Right ventricle myocardium inferior (tissue), 1 donor: ENCODE measurements around the gene PNMA8B. TPM values are rescaled to one million over a fixed set of nuclear protein-coding genes. Genes with fewer than 3 reads are reported as not detected.
A peak's percentile ranks its signal among the peaks of the same experiment; 100 is the strongest.

Source experiments
- ATAC-seq: fragments of 200-7000 bp; cut with Tn5 transposase; one replicate; pipeline ENCODE4 v1.9.1; 2020; ENCODE audit warnings: mild to moderate bottlenecking, moderate library complexity
- DNase-seq: peaks from one replicate; pipeline ENCODE4 v3.0.0; 2021; ENCODE audit errors: missing footprints
- intact Hi-C: fragments of 100-400 bp; cut with DNase I; formaldehyde crosslinking; loops from one replicate; pipeline ENCODE4 v1.11.0; 2022
- total RNA-seq: library from RNA; stranded (reverse); fragmentation: NEBNext Ultra II Directional; extraction: Animal tissue kit (Norgen Biotek cat#: 25700); gene quantifications from one replicate; pipeline ENCODE4 v1.2.1, GENCODE V29; 2021
- donor health status: DM: no; HTN: yes; CAD: no; lungs with severe emphysema.

The PNMA8B gene
- total RNA-seq, 1 donor from 2014 or later: 0.68 TPM

DNA sequence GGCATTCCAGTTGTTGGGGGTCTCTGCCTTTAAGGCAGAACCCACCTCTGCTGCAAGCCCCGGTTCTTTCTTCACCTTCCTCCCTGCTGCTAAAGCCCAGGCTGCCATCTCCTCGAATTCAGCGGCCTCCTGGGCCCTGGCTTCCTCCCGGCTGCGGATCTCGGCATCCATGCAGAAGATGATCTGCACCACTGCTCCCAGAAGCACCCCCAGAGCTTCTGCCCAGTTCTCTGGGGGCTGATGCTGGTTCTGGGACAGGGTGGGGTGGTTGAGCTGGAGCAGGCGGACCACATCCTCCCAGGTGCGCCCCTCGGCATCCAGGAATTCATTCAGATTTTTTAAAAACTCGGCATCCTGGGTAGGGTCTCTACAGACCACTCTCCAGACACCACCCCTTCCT, 25.3 kb downstream of the PNMA8B start:
- intact Hi-C loops: no loop called here
- ATAC-seq (no peak), DNase-seq (no peak)

DNA sequence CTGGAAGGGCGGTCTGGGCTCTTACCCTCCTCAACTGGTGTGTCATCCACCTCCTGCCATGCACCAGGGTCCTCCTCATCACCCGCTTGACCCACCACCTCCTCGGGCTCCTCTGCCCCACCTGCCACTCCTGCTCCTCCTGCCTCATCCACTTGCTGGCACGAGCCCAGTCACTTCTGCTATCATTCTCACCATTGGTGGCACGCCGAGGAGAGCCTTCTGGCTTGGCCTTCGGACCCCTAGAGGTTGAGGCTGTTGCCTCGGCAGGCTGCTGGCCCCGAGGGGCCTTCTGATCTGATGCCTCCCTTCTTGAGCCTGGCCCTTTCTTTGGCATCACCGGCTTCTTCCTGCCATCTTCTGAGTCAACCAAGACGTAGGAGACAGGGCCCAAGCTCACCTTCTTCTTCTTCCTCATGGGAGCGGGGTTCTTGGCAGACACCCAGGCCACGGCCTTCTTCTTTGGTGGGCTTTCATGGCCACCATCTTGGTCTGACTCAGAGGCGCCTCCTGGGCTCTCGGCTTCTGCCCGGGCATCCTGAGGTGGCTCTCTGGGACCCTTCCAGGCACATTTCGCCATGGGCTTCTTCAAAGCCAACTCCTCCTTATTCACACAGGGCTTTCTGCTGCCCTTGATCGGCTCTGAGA, 26.0 kb downstream of the PNMA8B start:
- ATAC-seq: no peak
- intact Hi-C loops: no loop called here
- no peak for DNase-seq

DNA sequence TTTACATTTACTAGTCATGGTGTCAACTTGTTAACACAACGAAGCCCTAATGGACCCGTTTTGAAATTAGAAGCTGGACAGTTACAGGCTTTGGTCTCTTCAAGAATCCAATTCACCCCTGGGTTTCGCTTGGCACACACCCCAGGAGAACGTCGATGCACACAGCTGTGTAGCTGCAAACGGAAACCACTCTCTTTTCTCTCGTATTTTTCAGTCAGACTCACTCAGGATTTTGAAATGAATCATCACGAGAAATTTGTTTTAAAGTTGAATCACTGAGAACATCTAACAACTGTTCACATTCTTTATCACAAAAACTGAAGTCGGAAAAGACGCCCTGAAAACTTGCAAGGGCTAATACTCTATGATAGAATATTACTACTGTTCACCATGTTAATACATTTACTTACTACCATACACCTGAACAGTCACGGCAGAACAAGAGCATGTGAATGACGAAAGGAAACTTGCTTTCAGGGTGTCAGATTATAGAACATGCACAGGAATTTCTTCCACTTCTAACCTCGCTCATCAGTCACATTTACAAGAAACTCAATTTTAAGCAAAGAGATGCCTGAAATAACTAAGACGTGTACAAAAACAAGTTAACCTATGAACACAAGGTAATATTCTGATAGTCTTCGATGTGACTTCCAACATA, 29.0 kb downstream of the PNMA8B start:
- ATAC-seq: peak; percentile 43
- intact Hi-C loops: no loop called here

DNA sequence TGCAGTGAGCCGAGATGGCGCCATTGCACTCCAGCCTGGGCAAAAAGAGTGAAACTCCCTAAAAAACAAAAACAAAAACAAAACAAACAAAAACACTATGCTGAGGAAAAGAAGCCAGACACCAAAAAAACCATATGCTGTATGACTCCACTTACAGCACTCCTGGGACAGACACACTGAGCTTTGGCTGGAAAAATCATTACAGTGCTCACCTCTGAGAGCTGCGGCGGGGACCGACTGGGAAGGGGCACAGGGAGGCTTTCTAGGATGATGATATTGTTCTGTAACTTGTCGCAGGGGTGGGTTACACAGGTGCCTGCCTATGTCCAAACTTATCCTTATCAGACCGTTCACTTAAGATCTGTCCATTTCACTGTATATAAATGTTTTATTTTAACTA, 32.2 kb downstream of the PNMA8B start:
- intact Hi-C loops: no loop called here
- no peak for DNase-seq
- no peak for ATAC-seq

More for the DNA sequence above, 29.0 kb downstream of the PNMA8B start:
- no peak for DNase-seq

DNA sequence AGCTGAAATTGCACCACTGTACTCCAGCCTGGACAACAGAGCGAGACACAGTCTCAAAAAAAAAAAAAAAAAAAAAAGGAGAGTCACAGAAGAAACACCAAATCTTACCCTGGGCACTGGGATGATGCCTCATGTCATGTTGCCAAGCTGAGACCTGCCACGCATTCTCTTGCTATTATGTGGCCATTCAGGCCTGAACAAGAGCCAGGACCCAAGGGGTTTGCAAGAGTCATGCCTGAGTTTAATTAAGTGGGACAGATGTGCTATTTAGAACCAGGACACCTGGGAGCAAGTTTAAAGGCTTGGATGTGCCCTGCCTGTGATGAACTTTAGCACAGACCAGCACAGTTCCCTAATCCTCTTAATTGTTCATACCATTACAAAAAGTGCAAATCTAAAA, 34.1 kb downstream of the PNMA8B start:
- DNase-seq: no peak
- no peak for ATAC-seq
- intact Hi-C loops: no loop called here

DNA sequence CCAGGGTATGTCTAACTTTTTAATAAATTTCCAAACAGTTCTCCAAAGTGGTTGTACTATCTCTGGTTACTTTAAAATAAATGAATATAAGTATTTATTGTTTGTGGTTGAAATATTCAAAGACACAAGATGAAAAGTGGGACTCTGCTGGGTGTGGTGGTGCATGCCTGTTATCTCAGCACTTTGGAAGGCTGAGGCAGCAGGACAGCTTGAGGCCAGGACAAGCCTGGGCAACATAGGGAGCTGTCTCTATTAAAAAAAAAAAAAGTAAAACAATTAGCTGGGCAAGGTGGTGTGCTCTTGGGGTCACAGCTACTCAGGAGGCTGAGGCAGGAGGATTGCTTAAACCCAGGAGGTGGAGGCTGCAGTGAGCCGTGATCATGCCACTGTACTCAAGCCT, 34.7 kb downstream of the PNMA8B start:
- no peak for DNase-seq
- no peak for ATAC-seq
- intact Hi-C loops: no loop called here

DNA sequence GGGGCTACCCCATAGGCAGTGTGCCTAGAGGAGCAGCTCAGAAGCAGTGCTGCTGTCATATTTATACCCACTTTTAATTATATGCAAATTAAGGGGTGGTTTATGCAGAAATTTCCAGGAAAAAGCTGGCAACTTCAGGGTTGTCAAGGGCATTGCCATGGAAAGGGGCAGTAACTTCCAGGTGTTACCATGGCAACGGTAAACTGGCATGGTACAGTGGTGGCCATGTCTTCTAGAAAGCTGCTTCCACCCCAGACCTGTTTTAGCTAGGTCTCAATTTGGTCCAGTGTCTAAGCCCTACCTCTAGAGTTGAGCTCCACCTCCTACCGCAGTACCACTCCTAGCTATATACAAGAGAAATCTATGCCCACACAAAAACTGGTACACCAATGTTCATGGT, 35.6 kb downstream of the PNMA8B start:
- no peak for ATAC-seq
- intact Hi-C loops: no loop called here
- DNase-seq: no peak

DNA sequence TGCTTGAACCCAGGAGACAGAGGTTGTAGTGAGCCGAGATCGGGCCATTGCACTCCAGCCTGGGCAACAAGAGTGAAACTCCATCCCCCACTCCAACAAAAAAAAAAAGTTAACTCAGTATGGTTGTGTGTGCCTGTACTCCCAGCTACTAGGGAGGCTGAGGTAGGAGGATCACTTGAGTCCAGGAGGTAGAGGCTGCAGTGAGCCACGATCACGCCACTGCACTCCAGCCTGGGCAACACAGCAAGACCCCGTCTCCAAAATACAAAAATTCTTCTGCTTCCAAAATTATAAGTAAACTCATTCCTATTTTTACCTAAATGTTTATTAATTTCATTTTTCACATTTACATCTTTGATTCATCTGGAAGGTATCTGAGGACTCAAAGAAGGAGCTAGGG, 38.7 kb downstream of the PNMA8B start:
- ATAC-seq: no peak
- intact Hi-C loops: no loop called here
- no peak for DNase-seq

DNA sequence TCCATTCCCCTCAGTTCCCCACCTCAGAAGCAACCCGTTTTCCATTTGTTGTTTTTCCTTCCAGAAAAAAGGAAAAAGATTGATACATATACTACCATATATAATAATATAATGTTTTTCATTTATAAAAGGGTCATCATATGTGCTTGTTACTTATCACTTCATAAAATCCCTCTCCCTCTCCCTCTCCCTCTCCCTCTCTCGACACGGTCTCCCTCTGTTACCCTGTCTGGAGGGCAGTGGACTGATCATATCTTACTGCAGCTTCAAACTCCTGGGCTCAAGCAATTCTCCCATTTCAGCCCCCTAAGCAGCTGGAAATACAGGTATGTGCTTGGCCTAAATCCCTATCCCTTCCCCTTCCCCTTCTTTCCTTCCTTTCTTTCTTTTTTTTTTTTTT, 41.4 kb downstream of the PNMA8B start:
- DNase-seq: no peak
- intact Hi-C loops: no loop called here
- no peak for ATAC-seq

DNA sequence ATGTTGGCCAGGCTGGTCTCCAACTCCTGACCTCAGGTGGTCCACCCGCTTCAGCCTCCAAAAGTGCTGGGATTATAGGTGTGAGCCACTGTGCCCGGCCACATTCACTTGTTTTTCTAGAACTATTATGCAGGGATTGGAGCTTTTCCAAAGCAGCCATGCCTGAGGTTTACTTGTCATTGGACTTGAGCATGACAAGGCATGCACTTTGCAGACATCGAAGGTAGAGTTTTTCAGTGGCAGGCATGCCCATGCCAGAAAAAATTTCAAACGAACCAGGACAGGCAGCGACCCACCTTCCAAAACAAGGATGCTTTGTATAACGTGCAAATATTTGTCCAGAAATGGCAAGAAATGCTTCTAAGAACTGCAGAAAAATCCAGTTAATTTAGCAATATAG, 42.0 kb downstream of the PNMA8B start:
- DNase-seq (no peak), ATAC-seq (no peak)
- intact Hi-C loops: no loop called here

DNA sequence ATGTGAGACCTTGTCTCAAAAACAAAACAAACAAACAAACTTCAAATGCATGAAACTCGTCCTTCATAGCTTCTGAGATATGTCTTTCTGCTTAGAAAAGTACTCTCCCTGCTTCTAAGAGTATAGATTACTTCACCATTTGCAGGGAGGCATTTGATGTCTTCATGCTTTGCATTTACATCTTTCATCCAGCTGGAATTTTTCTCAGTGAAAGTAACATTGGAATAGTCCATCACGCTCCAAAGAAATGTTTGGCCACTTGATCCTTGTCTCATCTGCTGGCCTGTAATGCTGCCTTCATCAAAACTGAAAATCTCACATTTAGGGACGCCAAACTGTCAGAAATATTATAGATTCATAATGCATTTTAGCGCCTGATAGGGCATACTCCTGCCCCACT, 43.5 kb downstream of the PNMA8B start:
- intact Hi-C loops: no loop called here
- ATAC-seq (no peak), DNase-seq (no peak)

DNA sequence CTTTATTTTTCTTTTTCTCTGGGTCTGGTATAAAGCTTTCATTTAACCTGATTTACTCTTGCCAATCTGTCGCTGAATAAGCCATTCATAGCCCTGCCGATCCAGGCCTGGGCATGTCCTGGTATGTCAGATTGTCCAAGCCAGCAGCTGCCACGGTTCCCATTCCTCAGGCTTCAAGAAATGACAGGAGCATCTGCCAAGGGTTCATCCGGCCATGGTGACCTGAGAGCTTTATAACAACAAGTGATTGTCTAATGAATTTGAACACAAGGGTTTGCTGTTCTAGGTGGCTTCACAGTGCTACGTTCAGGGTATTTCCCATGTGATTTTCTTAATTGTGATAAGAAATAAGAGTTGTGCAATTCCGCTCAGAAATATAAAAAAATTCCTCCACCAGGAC, 44.3 kb downstream of the PNMA8B start:
- no peak for DNase-seq
- intact Hi-C loops: no loop called here
- ATAC-seq: peak; percentile 75

DNA sequence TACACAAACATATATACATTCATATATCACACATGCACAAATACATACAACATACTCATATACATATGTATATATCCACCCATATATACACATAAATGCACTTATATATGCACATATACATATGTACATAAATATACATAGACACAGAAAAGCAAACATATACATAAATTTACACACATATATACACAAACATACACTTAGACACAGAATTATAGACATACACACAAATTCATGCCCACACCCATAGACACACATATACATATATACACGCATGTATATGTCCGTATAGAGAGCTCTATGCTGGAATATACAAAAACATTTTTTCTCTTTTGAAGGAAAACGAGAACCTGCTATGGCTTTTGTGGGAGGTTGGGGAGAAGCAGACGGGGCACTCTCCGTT, 44.9 kb downstream of the PNMA8B start:
- ATAC-seq (no peak), DNase-seq (no peak)
- intact Hi-C loops: no loop called here

DNA sequence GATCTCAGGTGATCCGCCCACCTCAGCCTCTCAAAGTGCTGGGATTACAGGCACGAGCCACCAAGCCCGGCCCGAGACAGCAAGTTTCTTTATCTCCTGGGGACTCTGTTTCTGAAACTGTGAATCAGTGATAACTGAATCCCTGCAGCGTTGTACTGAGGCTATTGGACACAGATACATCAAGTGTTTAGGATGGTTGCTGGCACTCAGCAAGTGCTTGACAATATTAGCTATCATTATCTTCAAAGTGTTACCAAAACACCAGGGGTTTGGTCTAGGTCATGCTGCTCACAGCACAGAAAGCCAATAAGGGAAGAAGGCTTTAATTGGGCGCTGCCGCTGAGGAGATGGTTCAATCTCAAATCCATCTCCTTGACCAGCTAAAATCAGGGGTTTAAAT, 46.4 kb downstream of the PNMA8B start:
- DNase-seq: no peak
- intact Hi-C loops: no loop called here
- ATAC-seq: no peak

DNA sequence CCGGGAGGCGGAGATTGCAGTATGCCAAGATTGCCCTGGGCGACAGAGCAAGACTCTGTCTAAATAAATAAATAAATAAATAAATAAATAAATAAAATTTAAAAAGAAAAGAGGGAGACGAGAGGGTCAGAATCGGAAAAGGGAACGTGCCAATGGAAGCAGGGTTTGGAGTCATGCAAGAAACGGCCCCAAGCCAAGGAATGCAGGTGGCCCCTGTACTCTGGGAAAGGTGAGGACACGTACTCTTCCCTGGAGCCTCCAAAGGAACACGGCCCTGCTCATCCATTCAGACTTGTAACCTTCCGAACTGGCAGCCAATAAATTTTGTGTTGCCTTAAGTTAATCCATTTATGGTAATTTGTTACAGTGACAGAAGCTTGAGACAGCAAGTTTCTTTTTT, 47.1 kb downstream of the PNMA8B start:
- DNase-seq (no peak), ATAC-seq (no peak)
- intact Hi-C loops: no loop called here

DNA sequence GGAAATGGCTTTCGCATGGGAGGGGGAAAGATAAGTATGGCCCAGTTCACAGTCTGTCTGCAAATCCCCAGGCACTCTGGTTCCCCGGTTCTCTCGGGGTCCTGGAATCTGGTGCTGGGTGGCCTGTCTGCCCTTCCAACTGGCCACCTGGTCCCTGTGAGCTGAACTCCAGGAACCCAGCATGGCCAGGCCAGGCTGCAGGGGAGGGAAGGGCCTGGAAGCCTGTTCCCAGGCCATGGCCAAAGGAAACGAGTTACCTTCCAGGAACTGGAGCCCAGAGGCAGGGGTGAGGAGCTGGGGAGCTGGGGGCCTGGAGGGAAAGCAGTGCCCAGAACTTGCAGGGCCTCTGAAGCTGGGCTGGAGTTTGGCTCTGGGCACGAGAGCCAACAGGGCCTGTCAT, 47.8 kb downstream of the PNMA8B start:
- intact Hi-C loops: no loop called here
- peak; percentile 69 for ATAC-seq
- no peak for DNase-seq

DNA sequence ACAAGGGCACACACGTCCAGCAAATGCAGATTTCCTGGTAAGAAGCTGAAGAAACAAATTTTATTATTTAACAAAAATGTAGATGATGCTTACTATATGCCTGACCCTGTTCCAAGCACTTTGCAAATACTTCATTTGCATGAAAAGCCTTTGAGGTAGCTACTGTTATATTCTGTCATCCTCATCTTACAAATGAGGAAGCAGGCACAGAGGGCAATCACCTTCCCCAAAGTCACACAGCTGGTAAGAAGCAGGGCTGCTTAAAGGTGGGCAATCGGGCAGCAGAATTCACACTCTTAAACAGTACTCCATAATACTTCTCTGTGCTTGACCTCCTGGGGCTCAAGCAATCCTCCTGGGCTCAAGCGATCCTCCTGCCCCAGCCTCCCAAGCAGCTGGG, 48.7 kb downstream of the PNMA8B start:
- intact Hi-C loops: no loop called here
- ATAC-seq (no peak), DNase-seq (no peak)

DNA sequence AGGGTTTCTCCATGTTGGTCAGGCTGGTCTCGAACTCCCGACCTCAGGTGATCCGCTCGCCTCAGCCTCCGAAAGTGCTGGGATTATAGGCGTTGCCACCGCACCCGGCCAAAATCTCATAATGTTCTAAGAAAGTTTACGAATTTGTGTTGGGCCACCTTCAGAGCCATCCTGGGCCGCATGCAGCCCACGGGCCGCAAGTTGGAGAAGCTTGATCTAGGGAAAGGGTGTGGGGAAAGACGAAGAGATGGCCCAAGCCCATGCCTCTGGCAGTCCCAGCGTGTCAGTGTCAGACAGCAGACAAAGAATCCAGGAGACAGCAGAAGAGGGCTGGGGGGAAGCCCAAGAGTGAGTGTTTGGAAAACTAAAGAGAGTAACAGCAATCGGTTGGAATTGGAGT, 49.6 kb downstream of the PNMA8B start:
- no peak for DNase-seq
- intact Hi-C loops: no loop called here
- no peak for ATAC-seq

DNA sequence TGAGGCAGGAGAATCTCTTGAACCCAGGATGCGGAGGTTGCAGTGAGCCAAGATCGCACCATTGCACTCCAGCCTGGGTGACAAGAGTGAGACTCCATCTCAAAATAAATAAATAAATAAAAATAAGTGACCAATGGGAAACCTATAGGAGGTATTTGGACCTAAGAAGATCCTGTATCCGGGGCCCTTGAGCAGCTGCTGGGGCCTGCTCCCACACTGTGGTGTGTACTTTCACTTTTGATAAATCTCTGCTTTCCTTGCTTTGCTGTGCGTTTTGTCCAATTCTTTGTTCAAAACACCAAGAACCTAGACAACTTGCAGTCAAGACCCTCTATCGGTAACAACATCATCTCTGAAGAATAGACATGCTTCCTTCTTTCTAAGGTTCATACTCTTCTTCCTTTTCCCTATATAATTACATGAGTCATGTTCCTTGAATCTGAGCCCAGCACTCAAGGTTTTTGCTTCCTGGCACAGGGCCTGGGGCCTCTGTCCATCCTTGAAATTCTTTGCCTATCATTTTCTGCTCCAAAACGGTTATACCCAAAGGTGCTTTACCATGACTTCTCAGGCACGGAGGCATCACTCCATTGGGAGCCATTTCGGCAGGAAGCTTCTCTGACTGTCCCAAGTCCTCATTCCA, 52.7 kb downstream of the PNMA8B start:
- intact Hi-C loops: no loop called here
- ATAC-seq (peak; percentile 38), DNase-seq (no peak)

DNA sequence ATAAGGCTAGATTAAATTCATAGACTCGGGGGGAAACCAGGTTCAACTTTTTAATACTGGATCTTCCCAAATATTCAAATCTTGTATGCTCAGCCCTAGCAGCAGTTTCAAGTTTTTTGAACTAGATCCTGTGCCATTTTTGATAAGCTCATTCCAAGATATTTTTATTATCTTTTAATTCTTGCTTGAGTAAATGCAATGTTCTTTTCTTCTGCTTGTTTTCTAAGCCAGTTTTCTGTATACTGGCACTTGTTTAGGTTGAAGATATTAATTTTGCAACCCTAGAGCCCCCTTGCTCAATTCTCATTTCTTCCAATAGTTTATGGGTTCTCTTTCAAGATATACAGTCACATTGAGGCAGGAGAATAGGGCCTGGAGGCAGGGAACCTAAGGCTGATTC, 53.8 kb downstream of the PNMA8B start:
- peak; percentile 56 for ATAC-seq
- intact Hi-C loops: no loop called here

More for the DNA sequence above, 53.8 kb downstream of the PNMA8B start:
- DNase-seq: no peak
